ENCODE results near the gene MB21D2.

Gene MB21D2

GRCh38 chr3:192827208-192827607, 90.4 kb downstream of the MB21D2 start:
- Histone ChIP-seq H3K4me3 (ENCODE audit: low read depth, low read length, poor library complexity, severe bottlenecking) (no peak overlapping the region), H3K27me3 (ENCODE audit: insufficient read depth, low read length) (no peaks in the 10 kb centered on the region), H3K4me1 (ENCODE audit: insufficient read depth, low read length, severe bottlenecking) (no peaks in the 10 kb centered on the region), H3F3A (ENCODE audit: insufficient read depth, low read length) (no peaks in the 10 kb centered on the region), H3K4me2 (ENCODE audit: low read length) (no peak overlapping the region), H3K36me3 (ENCODE audit: insufficient read depth, low read length) (no peaks in the 10 kb centered on the region), H4K20me1 (ENCODE audit: insufficient read depth, low read length) (no peaks in the 10 kb centered on the region), H3K9me2 (ENCODE audit: low read depth, low read length) (no peaks in the 10 kb centered on the region), H2AFZ (ENCODE audit: low read length) (no peak overlapping the region), H3K9me3 (ENCODE audit: low read length) (no peaks in the 10 kb centered on the region), H3K9ac (ENCODE audit: low read length) (no peak overlapping the region), H3K79me2 (ENCODE audit: insufficient read depth, low read length) (no peaks in the 10 kb centered on the region), H3K27ac (ENCODE audit: low read depth, low read length, poor library complexity, severe bottlenecking) (no peak overlapping the region)
- TF ChIP-seq CTCF (IDR thresholded peaks at IDR 0.05; ENCODE audit: low read length) (no peak), EZH2 (IDR thresholded peaks at IDR 0.05; ENCODE audit: borderline replicate concordance, low read length) (no peak)

DNA sequence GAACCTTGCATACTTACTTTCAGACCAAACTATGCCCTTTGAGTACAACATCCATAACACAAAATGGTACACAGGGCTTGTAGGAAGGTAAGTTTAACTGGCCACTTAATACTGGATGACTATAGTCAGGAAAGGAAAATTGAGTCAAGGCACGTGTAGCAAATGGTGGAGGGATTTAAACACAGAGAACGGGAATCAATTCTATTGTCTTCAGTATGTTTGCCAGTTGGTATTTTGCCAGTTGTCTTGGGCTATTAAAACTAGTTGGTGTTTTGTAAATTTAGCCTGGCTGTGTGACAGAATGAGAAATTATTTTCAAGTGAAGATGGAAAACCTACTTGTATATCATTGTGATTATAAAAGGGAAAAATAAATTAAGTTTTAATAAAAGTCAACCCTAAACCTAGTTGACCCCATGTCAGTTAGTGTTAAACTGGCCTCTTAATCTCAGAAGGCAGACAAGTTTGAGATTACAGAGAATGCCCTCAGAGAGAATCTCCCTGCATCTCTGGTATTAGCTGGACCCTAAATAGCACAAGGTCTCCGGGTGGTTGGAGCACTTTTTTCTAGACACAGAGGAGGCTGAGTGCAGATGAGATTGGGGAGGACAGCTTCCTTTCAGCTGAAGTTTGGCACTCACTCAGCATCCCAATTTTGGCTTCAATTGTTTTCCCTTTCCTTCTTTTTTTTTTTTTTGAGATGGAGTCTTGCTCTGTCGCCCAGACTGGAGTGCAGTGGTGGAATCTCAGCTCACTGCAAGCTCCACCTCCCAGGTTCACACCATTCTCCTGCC, 91.2 kb downstream of the MB21D2 start:
- H3F3A ChIP-seq (ENCODE audit: insufficient read depth, low read length): no peaks in the 10 kb centered on the region
- H3K4me3 ChIP-seq (ENCODE audit: low read depth, low read length, poor library complexity, severe bottlenecking): no peak overlapping the region
- H3K9me2 ChIP-seq (ENCODE audit: low read depth, low read length): no peaks in the 10 kb centered on the region
- no peaks in the 10 kb centered on the region for H3K27me3 ChIP-seq (ENCODE audit: insufficient read depth, low read length)
- no peaks in the 10 kb centered on the region for H3K4me1 ChIP-seq (ENCODE audit: insufficient read depth, low read length, severe bottlenecking)
- no peak overlapping the region for H3K27ac ChIP-seq (ENCODE audit: low read depth, low read length, poor library complexity, severe bottlenecking)
- H3K79me2 ChIP-seq (ENCODE audit: insufficient read depth, low read length): no peaks in the 10 kb centered on the region
- H3K36me3 ChIP-seq (ENCODE audit: insufficient read depth, low read length): no peaks in the 10 kb centered on the region
- no peak overlapping the region for H3K9ac ChIP-seq (ENCODE audit: low read length)
- H3K4me2 ChIP-seq (ENCODE audit: low read length): no peak overlapping the region
- TF ChIP-seq EZH2 (IDR thresholded peaks at IDR 0.05; ENCODE audit: borderline replicate concordance, low read length) (no peak), CTCF (IDR thresholded peaks at IDR 0.05; ENCODE audit: low read length) (no peak)
- H4K20me1 ChIP-seq (ENCODE audit: insufficient read depth, low read length): no peaks in the 10 kb centered on the region
- H2AFZ ChIP-seq (ENCODE audit: low read length): no peak overlapping the region
- H3K9me3 ChIP-seq (ENCODE audit: low read length): no peaks in the 10 kb centered on the region

DNA sequence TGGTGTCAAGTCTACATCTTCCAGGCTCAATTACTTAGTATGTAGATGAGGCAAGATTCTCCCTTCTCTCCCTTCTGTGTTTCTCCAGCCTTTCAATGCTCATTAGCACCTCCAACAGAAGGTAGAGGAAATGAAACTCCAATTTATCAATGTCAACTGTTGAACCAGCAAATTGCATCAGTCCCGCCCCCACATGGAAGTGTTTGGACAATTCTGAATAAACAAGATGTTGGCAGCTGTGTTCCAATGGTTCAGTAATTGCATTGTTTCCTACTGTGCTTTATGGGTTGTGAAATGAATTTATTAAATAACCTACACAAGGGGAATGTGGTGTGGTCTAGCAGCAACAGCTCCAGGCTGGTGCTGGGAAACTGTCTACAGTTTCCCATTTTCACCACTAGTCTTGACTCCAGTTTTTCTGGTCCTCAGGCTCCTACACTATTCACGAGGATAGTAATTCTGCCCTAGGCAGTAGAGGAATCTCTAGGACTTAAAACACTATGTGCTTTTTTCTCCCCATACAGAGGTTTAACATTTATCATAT, 91.9 kb downstream of the MB21D2 start:
- Histone ChIP-seq H3K4me1 (ENCODE audit: insufficient read depth, low read length, severe bottlenecking) (no peaks in the 10 kb centered on the region), H3K27ac (ENCODE audit: low read depth, low read length, poor library complexity, severe bottlenecking) (no peak overlapping the region), H4K20me1 (ENCODE audit: insufficient read depth, low read length) (no peaks in the 10 kb centered on the region), H3K36me3 (ENCODE audit: insufficient read depth, low read length) (no peaks in the 10 kb centered on the region), H3K4me2 (ENCODE audit: low read length) (no peak overlapping the region), H3K9ac (ENCODE audit: low read length) (no peak overlapping the region), H3K27me3 (ENCODE audit: insufficient read depth, low read length) (no peaks in the 10 kb centered on the region), H3K9me2 (ENCODE audit: low read depth, low read length) (no peaks in the 10 kb centered on the region), H3F3A (ENCODE audit: insufficient read depth, low read length) (no peaks in the 10 kb centered on the region), H3K9me3 (ENCODE audit: low read length) (no peaks in the 10 kb centered on the region), H2AFZ (ENCODE audit: low read length) (no peak overlapping the region), H3K4me3 (ENCODE audit: low read depth, low read length, poor library complexity, severe bottlenecking) (no peak overlapping the region), H3K79me2 (ENCODE audit: insufficient read depth, low read length) (no peaks in the 10 kb centered on the region)
- TF ChIP-seq EZH2 (IDR thresholded peaks at IDR 0.05; ENCODE audit: borderline replicate concordance, low read length) (no peak), CTCF (IDR thresholded peaks at IDR 0.05; ENCODE audit: low read length) (no peak)

All from OCI-LY1 (cell line).